ENCODE measurements around the gene ZBTB7B.

- TF ChIP-seq CTCF (IDR thresholded peaks at IDR 0.05) = no peak
- TF ChIP-seq POLR2A (IDR thresholded peaks at IDR 0.05) = no peak
- TF ChIP-seq POLR2AphosphoS5 (IDR thresholded peaks at IDR 0.05; ENCODE audit: insufficient read depth in 1 of 2, low read depth in 1 of 2) = no peak
These were observed 5.5 kb upstream of the ZBTB7B start for GRCh38 chr1:154996966-154997701.
